IMR-90 (cell line): ENCODE data around the gene DNAH3. TPM values are rescaled to one million over a fixed set of nuclear protein-coding genes. Genes with fewer than 3 reads are reported as not detected.

Experiments
- ATAC-seq: fragments of 200-7000 bp; cut with Tn5 transposase; 2 replicates; pipeline ENCODE4 v1.9.1; 2020; ENCODE audit warnings: low read depth, mild to moderate bottlenecking, moderate library complexity
- BruUV-seq: library from RNA; stranded (reverse); fragments of 400-500 nt; replicated peaks from 2 replicates; lab custom pipeline; 2021; lab: Mats Ljungman, UMichigan
- CTCF ChIA-PET: fragments of 300-600 bp; formaldehyde crosslinking; extraction: SDS; loops from one replicate; lab custom pipeline; 2021; ENCODE audit warnings: antibody characterized with exemption; lab: Yijun Ruan, JAX
- POLR2A ChIA-PET: fragments of 300-600 bp; sonication (Branson Sonifier 250); formaldehyde crosslinking; loops from one replicate; lab custom pipeline; 2022; ENCODE audit warnings: antibody characterized with exemption; ENCODE audit not compliant: unreplicated experiment; lab: Charles Lee
- DNase-seq: peaks from one replicate; pipeline ENCODE4 v3.0.0; 2013
- H2AFZ ChIP-seq: replicated peaks from 2 replicates; pipeline ENCODE3; 2013; ENCODE audit warnings: low read length, mild to moderate bottlenecking; ENCODE audit not compliant: poor library complexity
- H2AK5ac ChIP-seq: 2 replicates; pipeline ENCODE4 v1.6.1; 2013; ENCODE audit warnings: low read depth, low read length, inconsistent platforms
- H2AK9ac ChIP-seq: replicated peaks from 2 replicates; pipeline ENCODE3; 2013; ENCODE audit warnings: mild to moderate bottlenecking, low read depth, low read length, moderate library complexity; ENCODE audit not compliant: poor library complexity
- H2BK120ac ChIP-seq: 2 replicates; pipeline ENCODE4 v1.6.1; 2013; ENCODE audit warnings: low read depth, low read length, inconsistent platforms
- H2BK15ac ChIP-seq: 3 replicates; pipeline ENCODE4 v1.6.1; 2013; ENCODE audit warnings: low read depth, low read length, inconsistent platforms
- H2BK20ac ChIP-seq: 2 replicates; pipeline ENCODE4 v1.6.1; 2013; ENCODE audit warnings: low read depth, mild to moderate bottlenecking, inconsistent platforms, low read length, moderate library complexity
- H2BK5ac ChIP-seq: 2 replicates; pipeline ENCODE4 v1.6.1; 2013; ENCODE audit warnings: mild to moderate bottlenecking, low read depth, low read length, inconsistent platforms; ENCODE audit not compliant: poor library complexity, severe bottlenecking
- H3K14ac ChIP-seq: replicated peaks from 2 replicates; pipeline ENCODE4 v1.6.1; 2013; ENCODE audit warnings: low read depth, low read length, inconsistent platforms
- H3K18ac ChIP-seq: 2 replicates; pipeline ENCODE4 v1.6.1; 2013; ENCODE audit warnings: low read depth, low read length, control low read depth
- H3K23ac ChIP-seq: 2 replicates; pipeline ENCODE4 v1.6.1; 2013; ENCODE audit warnings: low read depth, low read length, inconsistent platforms
- H3K27ac ChIP-seq: 2 replicates; pipeline ENCODE4 v1.5.1; 2013; ENCODE audit warnings: mild to moderate bottlenecking, control low read depth, low read length; ENCODE audit not compliant: insufficient read depth
- H3K27me3 ChIP-seq: 2 replicates; pipeline ENCODE4 v1.6.1; 2013; ENCODE audit warnings: low read length; ENCODE audit not compliant: control insufficient read depth, insufficient read depth
- H3K36me3 ChIP-seq: 2 replicates; pipeline ENCODE4 v1.6.1; 2013; ENCODE audit warnings: low read length, mixed read lengths; ENCODE audit not compliant: control insufficient read depth, insufficient read depth
- H3K4ac ChIP-seq: 2 replicates; pipeline ENCODE4 v1.6.1; 2013; ENCODE audit warnings: low read depth, low read length, inconsistent platforms
- H3K4me1 ChIP-seq: 2 replicates; pipeline ENCODE4 v1.6.1; 2013; ENCODE audit warnings: low read length, mixed read lengths; ENCODE audit not compliant: control insufficient read depth, insufficient read depth
- H3K4me2 ChIP-seq: 2 replicates; pipeline ENCODE4 v1.6.1; 2013; ENCODE audit warnings: low read depth, mild to moderate bottlenecking, control low read depth, low read length, moderate library complexity
- H3K4me3 ChIP-seq: 2 replicates; pipeline ENCODE4 v1.5.1; 2013; ENCODE audit warnings: low read depth, mild to moderate bottlenecking, control low read depth, low read length, moderate library complexity; ENCODE audit not compliant: insufficient read depth
- H3K56ac ChIP-seq: 2 replicates; pipeline ENCODE4 v1.6.1; 2013; ENCODE audit warnings: low read length, inconsistent platforms; ENCODE audit not compliant: insufficient read depth; ENCODE audit errors: extremely low read depth
- H3K79me1 ChIP-seq, 2 experiments: 2 replicates each; pipeline ENCODE4 v1.6.1; 2013; ENCODE audit warnings: low read length in 2 of 2, inconsistent platforms in 1 of 2, low read depth in 1 of 2
- H3K9ac ChIP-seq: 2 replicates; pipeline ENCODE4 v1.6.1; 2013; ENCODE audit warnings: low read depth, low read length, control low read depth
- H3K9me1 ChIP-seq: 2 replicates; pipeline ENCODE4 v1.6.1; 2013; ENCODE audit warnings: low read length, inconsistent platforms; ENCODE audit not compliant: insufficient read depth
- H3K9me3 ChIP-seq: 2 replicates; pipeline ENCODE4 v1.6.1; 2013; ENCODE audit warnings: low read length; ENCODE audit not compliant: control insufficient read depth, insufficient read depth
- H4K20me1 ChIP-seq: 2 replicates; pipeline ENCODE4 v1.6.1; 2013; ENCODE audit warnings: low read length, inconsistent platforms; ENCODE audit not compliant: insufficient read depth
- H4K5ac ChIP-seq: 2 replicates; pipeline ENCODE4 v1.6.1; 2013; ENCODE audit warnings: mild to moderate bottlenecking, low read depth, low read length, control low read depth
- H4K8ac ChIP-seq, 2 experiments: 2 replicates each; pipeline ENCODE4 v1.6.1; 2013; ENCODE audit warnings: low read depth in 2 of 2, low read length in 2 of 2, control low read depth in 1 of 2, inconsistent platforms in 1 of 2
- H4K91ac ChIP-seq: 2 replicates; pipeline ENCODE4 v1.6.1; 2013; ENCODE audit warnings: low read depth, low read length, inconsistent platforms; ENCODE audit not compliant: insufficient read depth
- BHLHE40 ChIP-seq: fragments of 150-350 bp; IDR thresholded peaks from 2 replicates; pipeline ENCODE4 v1.6.1; 2016; ENCODE audit warnings: mild to moderate bottlenecking, low read depth, low read length
- CEBPB ChIP-seq: IDR thresholded peaks from 2 replicates; pipeline ENCODE4 v1.6.1; 2012; ENCODE audit warnings: low read depth, low read length, improper control_type of control experiment
- CHD1 ChIP-seq: IDR thresholded peaks from 2 replicates; pipeline ENCODE4 v1.6.1; 2012; ENCODE audit warnings: low read depth, low read length, improper control_type of control experiment
- CTCF ChIP-seq: conservative IDR thresholded peaks from 2 replicates; pipeline ENCODE4 v1.5.1; 2012; ENCODE audit warnings: mild to moderate bottlenecking, low read depth, low read length, improper control_type of control experiment
- ELK1 ChIP-seq: fragments of 150-350 bp; IDR thresholded peaks from 2 replicates; pipeline ENCODE4 v1.6.1; 2016; ENCODE audit warnings: low read depth, mild to moderate bottlenecking, low read length, moderate library complexity, borderline replicate concordance
- FOS ChIP-seq: fragments of 150-350 bp; IDR thresholded peaks from 2 replicates; pipeline ENCODE4 v1.6.1; 2016; ENCODE audit warnings: low read depth, low read length
- MAFK ChIP-seq: IDR thresholded peaks from 2 replicates; pipeline ENCODE4 v1.6.1; 2012; ENCODE audit warnings: low read depth, low read length, improper control_type of control experiment
- MAZ ChIP-seq: IDR thresholded peaks from 2 replicates; pipeline ENCODE4 v1.6.1; 2012; ENCODE audit warnings: low read depth, mild to moderate bottlenecking, low read length, improper control_type of control experiment, moderate library complexity, borderline replicate concordance
- MXI1 ChIP-seq: IDR thresholded peaks from 2 replicates; pipeline ENCODE4 v1.6.1; 2012; ENCODE audit warnings: low read depth, mild to moderate bottlenecking, low read length, moderate library complexity, borderline replicate concordance
- NFE2L2 ChIP-seq: fragments of 150-350 bp; IDR thresholded peaks from 2 replicates; pipeline ENCODE4 v1.6.1; 2016; ENCODE audit warnings: low read depth, mild to moderate bottlenecking, low read length
- POLR2A ChIP-seq: IDR thresholded peaks from 2 replicates; pipeline ENCODE4 v1.6.1; 2012; ENCODE audit warnings: mild to moderate bottlenecking, low read depth, low read length
- RAD21 ChIP-seq: IDR thresholded peaks from 2 replicates; pipeline ENCODE4 v1.6.1; 2012; ENCODE audit warnings: low read length, improper control_type of control experiment
- RCOR1 ChIP-seq: IDR thresholded peaks from 2 replicates; pipeline ENCODE4 v1.6.1; 2012; ENCODE audit warnings: mild to moderate bottlenecking, low read length, improper control_type of control experiment; ENCODE audit not compliant: insufficient replicate concordance
- RFX5 ChIP-seq: IDR thresholded peaks from 2 replicates; pipeline ENCODE4 v1.8.0; 2012; ENCODE audit warnings: low read depth, mild to moderate bottlenecking, low read length, moderate library complexity
- SMC3 ChIP-seq: fragments of 150-350 bp; IDR thresholded peaks from 2 replicates; pipeline ENCODE4 v1.6.1; 2016; ENCODE audit warnings: low read depth, mild to moderate bottlenecking, antibody characterized with exemption, low read length, moderate library complexity
- USF2 ChIP-seq: fragments of 150-350 bp; IDR thresholded peaks from 2 replicates; pipeline ENCODE4 v1.6.1; 2017; ENCODE audit warnings: mild to moderate bottlenecking, antibody characterized with exemption, low read length, low read depth
- WGBS, 2 experiments: methylation state at CpG; one replicate each; pipeline versions ENCODE4 v1.1.5 to v1.1.7; 2013; ENCODE audit warnings: missing lambda C conversion rate in 2 of 2; ENCODE audit not compliant: insufficient read length in 1 of 2; ENCODE audit errors: extremely low coverage in 2 of 2; 5-methylcytosine and 5-hydroxymethylcytosine counted together
- dilution Hi-C: fragments of 300-500 bp; cut with HindIII; formaldehyde crosslinking; loops from one replicate; pipeline ENCODE4 v1.14.3; 2018; ENCODE audit warnings: low sequenced_read_pairs; ENCODE audit not compliant: unreplicated experiment
- in situ Hi-C: fragments of 300-500 bp; cut with MboI; formaldehyde crosslinking; loops from 3 replicates; pipeline ENCODE4 v1.14.3; 2019; ENCODE audit warnings: low sequenced_read_pairs, inconsistent platforms, mixed read lengths
- intact Hi-C: fragments of 100-400 bp; cut with micrococcal nuclease; formaldehyde crosslinking; loops from 2 replicates; pipeline ENCODE4 v1.10.0; 2022
- polyA plus RNA-seq, 3 experiments: library from polyadenylated mRNA; depleted of rRNA; stranded (reverse); fragments of >200 nt; gene quantifications; 2 replicates each; pipeline ENCODE4 v1.2.3, GENCODE V29; 2012; ENCODE audit warnings: low replicate concordance in 1 of 3
- total RNA-seq: library from RNA; depleted of rRNA; stranded (reverse); fragments of >200 nt; gene quantifications from 2 replicates; pipeline ENCODE4 v1.2.3, GENCODE V29; 2012

The DNAH3 gene
- total and polyA plus RNA-seq, 2 of the 4 experiments (the other 2 are of a cell fraction) = not detected

GRCh38 chr16:20949660-20950059 lies 201.0 kb downstream of the DNAH3 start:
- no peak overlapping the region for H3K14ac ChIP-seq
- H3K23ac ChIP-seq = no peak overlapping the region
- in situ Hi-C loops = no loop called here
- no peaks in the 10 kb centered on the region for H3K36me3 ChIP-seq
- intact Hi-C loops = loop anchor here (5.0 kb wide), 1 partner anchor 97 kb away; no protein-coding TSS in a partner anchor
- H3K4ac ChIP-seq = no peak overlapping the region
- ATAC-seq = no peak
- no peak overlapping the region for H4K5ac ChIP-seq
- H3K9me1 ChIP-seq = no peaks in the 10 kb centered on the region
- no peak overlapping the region for H2BK5ac ChIP-seq
- no peak overlapping the region for H4K91ac ChIP-seq
- H3K79me1 ChIP-seq = no peaks in the 10 kb centered on the region
- H4K8ac ChIP-seq = no peak overlapping the region
- no peak overlapping the region for H3K4me2 ChIP-seq
- no peak overlapping the region for H2BK120ac ChIP-seq
- ChIA-PET POLR2A (no interaction called here), CTCF (no interaction called here)
- no peak overlapping the region for H3K9ac ChIP-seq
- dilution Hi-C loops = no loop called here
- no peak overlapping the region for H2BK20ac ChIP-seq
- H3K27ac ChIP-seq = no peak overlapping the region
- H2AFZ ChIP-seq = no peak overlapping the region
- no peak overlapping the region for H2AK9ac ChIP-seq
- 80% methylated on average over 1 of the region's 3 CpGs; no CpG with 5 or more reads in 1 of the 2 experiments for WGBS, 2 experiments
- no peak overlapping the region for H3K56ac ChIP-seq
- H3K9me3 ChIP-seq = no peaks in the 10 kb centered on the region
- H3K27me3 ChIP-seq = no peaks in the 10 kb centered on the region; the same call in 1 of the 2 replicates
- TF ChIP-seq RAD21 (no peak), FOS (no peak), BHLHE40 (no peak), ELK1 (no peak), CEBPB (no peak), USF2 (no peak), NFE2L2 (no peak), MAFK (no peak), MAZ (no peak), RCOR1 (no peak), CTCF (no peak), SMC3 (no peak), POLR2A (no peak), RFX5 (no peak), MXI1 (no peak), CHD1 (no peak)
- no peak for DNase-seq
- no peak overlapping the region for H3K18ac ChIP-seq
- H2AK5ac ChIP-seq = no peak overlapping the region
- H3K4me1 ChIP-seq = no peaks in the 10 kb centered on the region
- no TSS peak for BruUV-seq
- H3K4me3 ChIP-seq = no peak overlapping the region
- H2BK15ac ChIP-seq = no peak overlapping the region
- H4K20me1 ChIP-seq = no peaks in the 10 kb centered on the region
